Neural progenitor cell (in vitro differentiated cells): ENCODE results near the gene CDNF. TPM values are rescaled to one million over a fixed set of nuclear protein-coding genes. Genes with fewer than 3 reads are reported as not detected.

ENCODE experiments used
- DNase-seq: peaks from one replicate; pipeline ENCODE4 v3.0.0-alpha.2; 2016; ENCODE audit warnings: low spot score
- H2AFZ ChIP-seq: fragments of 200-600 bp; sonication (generic); replicated peaks from 2 replicates; pipeline ENCODE4 v1.6.1; 2016; ENCODE audit warnings: antibody characterized with exemption
- H3F3A ChIP-seq: fragments of 200-600 bp; sonication (generic); 2 replicates; pipeline ENCODE4 v1.6.1; 2016; ENCODE audit warnings: antibody characterized with exemption, low read depth
- H3K27ac ChIP-seq: fragments of 200-600 bp; sonication (generic); 2 replicates; pipeline ENCODE4 v1.5.1; 2016; ENCODE audit warnings: mild to moderate bottlenecking
- H3K27me3 ChIP-seq: fragments of 200-600 bp; sonication (generic); 2 replicates; pipeline ENCODE4 v1.6.1; 2016; ENCODE audit warnings: mild to moderate bottlenecking, moderate library complexity
- H3K36me3 ChIP-seq: fragments of 200-600 bp; sonication (generic); 2 replicates; pipeline ENCODE4 v1.5.1; 2016
- H3K4me1 ChIP-seq: fragments of 200-600 bp; sonication (generic); 2 replicates; pipeline ENCODE4 v1.6.1; 2016; ENCODE audit warnings: mixed run types
- H3K4me2 ChIP-seq: fragments of 200-600 bp; sonication (generic); 2 replicates; pipeline ENCODE4 v1.6.1; 2016
- H3K4me3 ChIP-seq: fragments of 200-600 bp; sonication (generic); 2 replicates; pipeline ENCODE4 v1.5.1; 2016
- H3K79me2 ChIP-seq: fragments of 200-600 bp; sonication (generic); 2 replicates; pipeline ENCODE4 v1.6.1; 2016; ENCODE audit warnings: low read depth
- H3K9ac ChIP-seq: fragments of 200-600 bp; sonication (generic); 2 replicates; pipeline ENCODE4 v1.6.1; 2016
- H3K9me3 ChIP-seq: fragments of 200-600 bp; sonication (generic); 2 replicates; pipeline ENCODE4 v1.5.1; 2016; ENCODE audit warnings: low read depth
- H4K20me1 ChIP-seq: fragments of 200-600 bp; sonication (generic); 2 replicates; pipeline ENCODE4 v1.6.1; 2016; ENCODE audit warnings: low read depth
- H3K27ac Mint-ChIP-seq: 3 replicates; pipeline ENCODE4 v1.8.0; 2021; ENCODE audit warnings: mixed read lengths
- H3K27me3 Mint-ChIP-seq: 2 replicates; pipeline ENCODE4 v1.8.0; 2022; ENCODE audit warnings: low read depth, mild to moderate bottlenecking, inconsistent platforms, moderate library complexity, mixed read lengths; ENCODE audit not compliant: insufficient read depth
- H3K36me3 Mint-ChIP-seq: 3 replicates; pipeline ENCODE4 v1.8.0; 2021; ENCODE audit warnings: mixed read lengths
- H3K4me1 Mint-ChIP-seq: 3 replicates; pipeline ENCODE4 v1.8.0; 2021; ENCODE audit warnings: mixed read lengths
- H3K4me3 Mint-ChIP-seq: 3 replicates; pipeline ENCODE4 v1.8.0; 2021; ENCODE audit warnings: mild to moderate bottlenecking, moderate library complexity, mixed read lengths
- H3K9me3 Mint-ChIP-seq: 3 replicates; pipeline ENCODE4 v1.8.0; 2020; ENCODE audit warnings: mixed read lengths
- EZH2 ChIP-seq: fragments of 200-600 bp; sonication (generic); IDR thresholded peaks from 2 replicates; pipeline ENCODE4 v1.6.1; 2017; ENCODE audit warnings: antibody characterized with exemption, mild to moderate bottlenecking, moderate library complexity
- EZH2phosphoT487 ChIP-seq: fragments of 200-600 bp; sonication (generic); IDR thresholded peaks from 2 replicates; pipeline ENCODE4 v1.6.1; 2017; ENCODE audit warnings: antibody characterized with exemption
- total RNA-seq: library from RNA; depleted of rRNA; stranded (reverse); fragments of >200 nt; gene quantifications from 2 replicates; pipeline ENCODE4 v1.2.3, GENCODE V29; 2015; ENCODE audit warnings: low replicate concordance
- TF ChIP-seq, protein P1 (sequence below): fragments of 200-600 bp; sonication (generic); IDR thresholded peaks from 2 replicates; pipeline ENCODE4 v1.5.1; 2017; ENCODE audit warnings: antibody characterized with exemption, mild to moderate bottlenecking

Gene CDNF
- total RNA-seq, 1 donor from 2014 or later: 5.2 TPM

DNA sequence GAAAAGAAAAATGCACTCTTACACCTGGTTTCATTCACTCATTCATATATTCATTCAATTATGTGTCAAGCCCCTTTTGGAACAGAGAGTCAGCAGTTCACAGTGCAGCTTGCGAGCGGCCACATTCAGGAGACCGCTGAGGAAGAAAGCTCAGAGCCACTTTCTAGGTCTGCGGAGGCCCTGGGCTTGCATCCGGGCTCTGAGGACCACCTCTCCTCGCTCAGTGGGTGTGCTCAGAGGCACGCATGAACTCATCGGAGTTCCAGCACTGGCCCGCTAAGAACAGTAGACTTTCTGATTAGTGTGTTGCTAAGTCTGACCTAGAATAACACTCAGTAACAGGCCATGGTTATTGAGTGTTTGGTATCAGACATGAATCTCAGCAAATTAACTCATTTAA lies 61.3 kb downstream of the CDNF start:
- Mint-ChIP-seq H3K27ac (no peak overlapping the region), H3K4me1 (peaks cover 3% of the 10 kb centered on the region), H3K27me3 (peaks cover 6% of the 10 kb centered on the region), H3K9me3 (no peaks in the 10 kb centered on the region), H3K36me3 (no peaks in the 10 kb centered on the region), H3K4me3 (no peak overlapping the region)
- H3K27me3 ChIP-seq: no peaks in the 10 kb centered on the region
- H2AFZ ChIP-seq: no peak overlapping the region
- no peaks in the 10 kb centered on the region for H3K4me1 ChIP-seq
- no peak for TF ChIP-seq EZH2phosphoT487
- H3K4me2 ChIP-seq: no peak overlapping the region
- no peaks in the 10 kb centered on the region for H4K20me1 ChIP-seq
- no peak overlapping the region for H3K4me3 ChIP-seq
- H3F3A ChIP-seq: no peaks in the 10 kb centered on the region
- no peak for DNase-seq
- no peaks in the 10 kb centered on the region for H3K9me3 ChIP-seq
- no peaks in the 10 kb centered on the region for H3K36me3 ChIP-seq
- H3K9ac ChIP-seq: no peak overlapping the region
- H3K27ac ChIP-seq: no peak overlapping the region
- no peaks in the 10 kb centered on the region for H3K79me2 ChIP-seq

GRCh38 chr10:14775656-14776055 lies 62.2 kb downstream of the CDNF start:
- Mint-ChIP-seq H3K27me3 (peaks cover 6% of the 10 kb centered on the region), H3K4me3 (no peak overlapping the region), H3K9me3 (no peaks in the 10 kb centered on the region), H3K36me3 (no peaks in the 10 kb centered on the region), H3K4me1 (no peaks in the 10 kb centered on the region), H3K27ac (no peak overlapping the region)
- Histone ChIP-seq H3K9ac (no peak overlapping the region), H4K20me1 (no peaks in the 10 kb centered on the region), H3K4me3 (no peak overlapping the region), H2AFZ (no peak overlapping the region), H3K27ac (no peak overlapping the region), H3K4me2 (no peak overlapping the region), H3K27me3 (no peaks in the 10 kb centered on the region), H3K9me3 (no peaks in the 10 kb centered on the region), H3K36me3 (no peaks in the 10 kb centered on the region), H3F3A (no peaks in the 10 kb centered on the region), H3K79me2 (no peaks in the 10 kb centered on the region), H3K4me1 (no peaks in the 10 kb centered on the region)
- no peak for DNase-seq
- TF ChIP-seq EZH2phosphoT487 (no peak), EZH2 (no peak)
- TF ChIP-seq, protein P1, sequence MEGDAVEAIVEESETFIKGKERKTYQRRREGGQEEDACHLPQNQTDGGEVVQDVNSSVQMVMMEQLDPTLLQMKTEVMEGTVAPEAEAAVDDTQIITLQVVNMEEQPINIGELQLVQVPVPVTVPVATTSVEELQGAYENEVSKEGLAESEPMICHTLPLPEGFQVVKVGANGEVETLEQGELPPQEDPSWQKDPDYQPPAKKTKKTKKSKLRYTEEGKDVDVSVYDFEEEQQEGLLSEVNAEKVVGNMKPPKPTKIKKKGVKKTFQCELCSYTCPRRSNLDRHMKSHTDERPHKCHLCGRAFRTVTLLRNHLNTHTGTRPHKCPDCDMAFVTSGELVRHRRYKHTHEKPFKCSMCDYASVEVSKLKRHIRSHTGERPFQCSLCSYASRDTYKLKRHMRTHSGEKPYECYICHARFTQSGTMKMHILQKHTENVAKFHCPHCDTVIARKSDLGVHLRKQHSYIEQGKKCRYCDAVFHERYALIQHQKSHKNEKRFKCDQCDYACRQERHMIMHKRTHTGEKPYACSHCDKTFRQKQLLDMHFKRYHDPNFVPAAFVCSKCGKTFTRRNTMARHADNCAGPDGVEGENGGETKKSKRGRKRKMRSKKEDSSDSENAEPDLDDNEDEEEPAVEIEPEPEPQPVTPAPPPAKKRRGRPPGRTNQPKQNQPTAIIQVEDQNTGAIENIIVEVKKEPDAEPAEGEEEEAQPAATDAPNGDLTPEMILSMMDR: no peak

DNA sequence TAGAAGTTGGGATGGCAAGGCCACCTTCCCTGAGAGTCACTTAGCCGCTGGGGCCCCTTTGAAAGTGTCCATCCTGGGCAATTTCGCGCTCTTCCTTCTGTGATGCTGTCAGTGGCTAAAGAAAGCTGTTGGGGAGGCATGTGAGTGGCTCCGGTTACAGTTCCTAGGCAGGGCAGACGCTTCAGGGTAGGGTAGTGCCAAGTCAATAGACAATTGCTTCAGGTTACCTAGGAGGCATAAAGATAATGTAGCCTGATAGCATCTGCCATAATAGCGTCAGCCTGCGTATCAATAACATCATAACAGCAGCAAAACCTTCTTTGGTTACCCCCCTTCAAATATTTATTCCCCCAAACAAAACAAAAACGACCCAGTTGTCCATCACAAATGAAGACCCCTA lies 63.0 kb downstream of the CDNF start, which contains the start of gene FAM107B:
Gene FAM107B, minus strand, starts transcription at position 101 of the 400 bp plus-strand sequence. CDS start 234 bp downstream, outside the sequence.
- no peak for DNase-seq
- Mint-ChIP-seq H3K4me1 (no peaks in the 10 kb centered on the region), H3K9me3 (no peaks in the 10 kb centered on the region), H3K27me3 (peaks cover 6% of the 10 kb centered on the region), H3K36me3 (no peaks in the 10 kb centered on the region), H3K27ac (no peak within 1 kb of the TSS), H3K4me3 (no peak within 1 kb of the TSS)
- H3K36me3 ChIP-seq: no peaks in the 10 kb centered on the region
- H3K79me2 ChIP-seq: no peaks in the 10 kb centered on the region
- no peaks in the 10 kb centered on the region for H4K20me1 ChIP-seq
- H2AFZ ChIP-seq: no peak within 1 kb of the TSS
- no peak within 1 kb of the TSS for H3K9ac ChIP-seq
- H3K4me1 ChIP-seq: no peaks in the 10 kb centered on the region
- no peaks in the 10 kb centered on the region for H3F3A ChIP-seq
- TF ChIP-seq, protein P1: no peak
- TF ChIP-seq EZH2 (no peak), EZH2phosphoT487 (no peak)
- H3K4me3 ChIP-seq: no peak within 1 kb of the TSS
- H3K27ac ChIP-seq: no peak within 1 kb of the TSS
- no peaks in the 10 kb centered on the region for H3K9me3 ChIP-seq
- no peak within 1 kb of the TSS for H3K4me2 ChIP-seq
- H3K27me3 ChIP-seq: no peaks in the 10 kb centered on the region

- TF ChIP-seq EZH2phosphoT487 (no peak), EZH2 (no peak)
- TF ChIP-seq, protein P1: no peak
- Histone ChIP-seq H3K9ac (no peak overlapping the region), H3K4me3 (no peak overlapping the region), H3F3A (no peaks in the 10 kb centered on the region), H3K27me3 (no peaks in the 10 kb centered on the region), H3K27ac (no peak overlapping the region), H4K20me1 (no peaks in the 10 kb centered on the region), H3K4me1 (no peaks in the 10 kb centered on the region), H2AFZ (no peak overlapping the region), H3K79me2 (no peaks in the 10 kb centered on the region), H3K4me2 (no peak overlapping the region), H3K9me3 (no peaks in the 10 kb centered on the region), H3K36me3 (no peaks in the 10 kb centered on the region)
- Mint-ChIP-seq H3K9me3 (no peaks in the 10 kb centered on the region), H3K27ac (no peak overlapping the region), H3K27me3 (peaks cover 6% of the 10 kb centered on the region), H3K36me3 (no peaks in the 10 kb centered on the region), H3K4me3 (no peak overlapping the region), H3K4me1 (no peaks in the 10 kb centered on the region)
- DNase-seq: no peak
These were observed 63.6 kb downstream of the CDNF start for GRCh38 chr10:14774214-14774580.
